Measurements from ENCODE around the gene PGK1.
"Not testable (repeated sequence)": the region's sequence is repeated elsewhere in the genome, so short reads cannot be mapped to it uniquely, and the experiment has no call there.

The PGK1 gene

GRCh38 chrX:78139160-78140123, 35.4 kb downstream of the PGK1 start, which contains the start of gene TAF9B:
TAF9B (minus strand) TSS chrX:78139650; CDS start chrX:78139611, 39 bp downstream.
- H3K27ac ChIP-seq (ENCODE audit: low read depth, low read length, poor library complexity, severe bottlenecking), result no peak within 1 kb of the TSS
- peak within 1 kb of the TSS; percentile 83 for H3K4me3 ChIP-seq (ENCODE audit: low read depth, low read length, poor library complexity, severe bottlenecking)
- H3K36me3 ChIP-seq (ENCODE audit: insufficient read depth, low read length), result no peaks in the 10 kb centered on the region
- H4K20me1 ChIP-seq (ENCODE audit: insufficient read depth, low read length), result no peaks in the 10 kb centered on the region
- no peaks in the 10 kb centered on the region for H3K27me3 ChIP-seq (ENCODE audit: insufficient read depth, low read length)
- no peaks in the 10 kb centered on the region for H3K9me2 ChIP-seq (ENCODE audit: low read depth, low read length)
- no peaks in the 10 kb centered on the region for H3K9me3 ChIP-seq (ENCODE audit: low read length)
- no peaks in the 10 kb centered on the region for H3K79me2 ChIP-seq (ENCODE audit: insufficient read depth, low read length)
- peaks cover 11% of the 10 kb centered on the region for H3K4me1 ChIP-seq (ENCODE audit: insufficient read depth, low read length, severe bottlenecking)
- H2AFZ ChIP-seq (ENCODE audit: low read length), result 0 out of 2 replicates have a peak within 1 kb of the TSS, but pooled peaks have one; percentile 10
- peak within 1 kb of the TSS; percentile 79 for H3K9ac ChIP-seq (ENCODE audit: low read length)
- H3F3A ChIP-seq (ENCODE audit: insufficient read depth, low read length), result no peaks in the 10 kb centered on the region
- TF ChIP-seq EZH2 (IDR thresholded peaks at IDR 0.05; ENCODE audit: borderline replicate concordance, low read length), result no peak
- TF ChIP-seq CTCF (IDR thresholded peaks at IDR 0.05; ENCODE audit: low read length), result no peak
- H3K4me2 ChIP-seq (ENCODE audit: low read length), result peak within 1 kb of the TSS; percentile 62

GRCh38 chrX:78140206-78140605, 36.2 kb downstream of the PGK1 start:
- no peaks in the 10 kb centered on the region for H3K9me2 ChIP-seq (ENCODE audit: low read depth, low read length)
- no peaks in the 10 kb centered on the region for H4K20me1 ChIP-seq (ENCODE audit: insufficient read depth, low read length)
- no peak overlapping the region for H2AFZ ChIP-seq (ENCODE audit: low read length)
- no peaks in the 10 kb centered on the region for H3F3A ChIP-seq (ENCODE audit: insufficient read depth, low read length)
- H3K36me3 ChIP-seq (ENCODE audit: insufficient read depth, low read length), result no peaks in the 10 kb centered on the region
- peak overlapping the region; percentile 62; the same call in 1 of the 2 replicates for H3K4me2 ChIP-seq (ENCODE audit: low read length)
- H3K79me2 ChIP-seq (ENCODE audit: insufficient read depth, low read length), result no peaks in the 10 kb centered on the region
- H3K9me3 ChIP-seq (ENCODE audit: low read length), result no peaks in the 10 kb centered on the region
- H3K4me1 ChIP-seq (ENCODE audit: insufficient read depth, low read length, severe bottlenecking), result peaks cover 11% of the 10 kb centered on the region
- H3K27ac ChIP-seq (ENCODE audit: low read depth, low read length, poor library complexity, severe bottlenecking), result no peak overlapping the region
- no peak for TF ChIP-seq EZH2 (IDR thresholded peaks at IDR 0.05; ENCODE audit: borderline replicate concordance, low read length)
- TF ChIP-seq CTCF (IDR thresholded peaks at IDR 0.05; ENCODE audit: low read length), result no peak
- H3K9ac ChIP-seq (ENCODE audit: low read length), result no peak overlapping the region
- peak overlapping the region; percentile 83 for H3K4me3 ChIP-seq (ENCODE audit: low read depth, low read length, poor library complexity, severe bottlenecking)
- no peaks in the 10 kb centered on the region for H3K27me3 ChIP-seq (ENCODE audit: insufficient read depth, low read length)

GRCh38 chrX:78147002-78147540, 43.0 kb downstream of the PGK1 start:
- H3K27me3 ChIP-seq (ENCODE audit: insufficient read depth, low read length); H3K4me2 ChIP-seq (ENCODE audit: low read length); H3K9ac ChIP-seq (ENCODE audit: low read length); H2AFZ ChIP-seq (ENCODE audit: low read length); H3K9me3 ChIP-seq (ENCODE audit: low read length); H3K4me1 ChIP-seq (ENCODE audit: insufficient read depth, low read length, severe bottlenecking); H4K20me1 ChIP-seq (ENCODE audit: insufficient read depth, low read length); H3K4me3 ChIP-seq (ENCODE audit: low read depth, low read length, poor library complexity, severe bottlenecking); H3K27ac ChIP-seq (ENCODE audit: low read depth, low read length, poor library complexity, severe bottlenecking); H3F3A ChIP-seq (ENCODE audit: insufficient read depth, low read length); H3K36me3 ChIP-seq (ENCODE audit: insufficient read depth, low read length); H3K79me2 ChIP-seq (ENCODE audit: insufficient read depth, low read length); H3K9me2 ChIP-seq (ENCODE audit: low read depth, low read length): not testable (repeated sequence)

- H3F3A ChIP-seq (ENCODE audit: insufficient read depth, low read length); H3K4me1 ChIP-seq (ENCODE audit: insufficient read depth, low read length, severe bottlenecking); H2AFZ ChIP-seq (ENCODE audit: low read length); H3K4me3 ChIP-seq (ENCODE audit: low read depth, low read length, poor library complexity, severe bottlenecking); H4K20me1 ChIP-seq (ENCODE audit: insufficient read depth, low read length); H3K9ac ChIP-seq (ENCODE audit: low read length); H3K9me2 ChIP-seq (ENCODE audit: low read depth, low read length); H3K4me2 ChIP-seq (ENCODE audit: low read length); H3K27ac ChIP-seq (ENCODE audit: low read depth, low read length, poor library complexity, severe bottlenecking); H3K79me2 ChIP-seq (ENCODE audit: insufficient read depth, low read length); H3K9me3 ChIP-seq (ENCODE audit: low read length); H3K27me3 ChIP-seq (ENCODE audit: insufficient read depth, low read length); H3K36me3 ChIP-seq (ENCODE audit: insufficient read depth, low read length): not testable (repeated sequence)
Observed at GRCh38 chrX:78157373-78157772, 53.3 kb downstream of the PGK1 start.

GRCh38 chrX:78157846-78158245, 53.8 kb downstream of the PGK1 start:
- not testable (repeated sequence) for H3K9me3 ChIP-seq (ENCODE audit: low read length); H3K4me2 ChIP-seq (ENCODE audit: low read length); H3K27ac ChIP-seq (ENCODE audit: low read depth, low read length, poor library complexity, severe bottlenecking); H3K4me1 ChIP-seq (ENCODE audit: insufficient read depth, low read length, severe bottlenecking); H4K20me1 ChIP-seq (ENCODE audit: insufficient read depth, low read length); H3K9me2 ChIP-seq (ENCODE audit: low read depth, low read length); H3K27me3 ChIP-seq (ENCODE audit: insufficient read depth, low read length); H3K36me3 ChIP-seq (ENCODE audit: insufficient read depth, low read length); H2AFZ ChIP-seq (ENCODE audit: low read length); H3K9ac ChIP-seq (ENCODE audit: low read length); H3F3A ChIP-seq (ENCODE audit: insufficient read depth, low read length); H3K79me2 ChIP-seq (ENCODE audit: insufficient read depth, low read length); H3K4me3 ChIP-seq (ENCODE audit: low read depth, low read length, poor library complexity, severe bottlenecking)

GRCh38 chrX:78160711-78161110, 56.7 kb downstream of the PGK1 start:
- H3K9me3 ChIP-seq (ENCODE audit: low read length); H4K20me1 ChIP-seq (ENCODE audit: insufficient read depth, low read length); H3K4me2 ChIP-seq (ENCODE audit: low read length); H3K9me2 ChIP-seq (ENCODE audit: low read depth, low read length); H3K27me3 ChIP-seq (ENCODE audit: insufficient read depth, low read length); H3K27ac ChIP-seq (ENCODE audit: low read depth, low read length, poor library complexity, severe bottlenecking); H3K9ac ChIP-seq (ENCODE audit: low read length); H3K36me3 ChIP-seq (ENCODE audit: insufficient read depth, low read length); H3K4me3 ChIP-seq (ENCODE audit: low read depth, low read length, poor library complexity, severe bottlenecking); H3F3A ChIP-seq (ENCODE audit: insufficient read depth, low read length); H2AFZ ChIP-seq (ENCODE audit: low read length); H3K4me1 ChIP-seq (ENCODE audit: insufficient read depth, low read length, severe bottlenecking); H3K79me2 ChIP-seq (ENCODE audit: insufficient read depth, low read length): not testable (repeated sequence)

All from OCI-LY1 (cell line).